ENCODE results near the gene GATAD2B. TPM values are rescaled to one million over a fixed set of nuclear protein-coding genes. Genes with fewer than 3 reads are reported as not detected.

GATAD2B gene
- total RNA-seq, 2 donors from 2014 or later: 47.8 to 51.1 TPM

- Mint-ChIP-seq H3K4me3 (no peak overlapping the region), H3K27me3 (no peaks in the 10 kb centered on the region), H3K36me3 (ENCODE audit: low read depth) (no peaks in the 10 kb centered on the region), H3K4me1 (peaks cover 9% of the 10 kb centered on the region), H3K27ac (no peak overlapping the region), H3K9me3 (no peaks in the 10 kb centered on the region)
- ATAC-seq (replicated peaks): no peak
Measured at GRCh38 chr1:153799566-153800465, 123.0 kb downstream of the GATAD2B start.

- Mint-ChIP-seq H3K36me3 (ENCODE audit: low read depth) (no peaks in the 10 kb centered on the region), H3K27me3 (no peaks in the 10 kb centered on the region), H3K4me3 (no peak overlapping the region), H3K27ac (no peak overlapping the region), H3K9me3 (no peaks in the 10 kb centered on the region), H3K4me1 (peaks cover 9% of the 10 kb centered on the region)
- ATAC-seq (replicated peaks): no peak
Measured at GRCh38 chr1:153799016-153799415, 123.8 kb downstream of the GATAD2B start.

- Mint-ChIP-seq H3K27me3 (no peaks in the 10 kb centered on the region), H3K4me1 (peaks cover 5% of the 10 kb centered on the region), H3K27ac (peak overlapping the region; percentile 24), H3K36me3 (ENCODE audit: low read depth) (no peaks in the 10 kb centered on the region), H3K4me3 (no peak overlapping the region), H3K9me3 (no peaks in the 10 kb centered on the region)
- ATAC-seq (replicated peaks): no peak
Measured at GRCh38 chr1:153798468-153798780, 124.3 kb downstream of the GATAD2B start.

GRCh38 chr1:153796786-153797659, 125.7 kb downstream of the GATAD2B start:
- Mint-ChIP-seq H3K4me1 (peaks cover 2% of the 10 kb centered on the region), H3K4me3 (no peak overlapping the region), H3K27me3 (no peaks in the 10 kb centered on the region), H3K36me3 (ENCODE audit: low read depth) (no peaks in the 10 kb centered on the region), H3K9me3 (no peaks in the 10 kb centered on the region), H3K27ac (no peak overlapping the region)
- ATAC-seq (replicated peaks): peak; percentile 89

GRCh38 chr1:153795934-153796785, 126.6 kb downstream of the GATAD2B start:
- no peak for ATAC-seq (replicated peaks)
- H3K27ac Mint-ChIP-seq: no peak overlapping the region
- H3K9me3 Mint-ChIP-seq: no peaks in the 10 kb centered on the region
- no peaks in the 10 kb centered on the region for H3K36me3 Mint-ChIP-seq (ENCODE audit: low read depth)
- H3K4me1 Mint-ChIP-seq: no peaks in the 10 kb centered on the region
- no peak overlapping the region for H3K4me3 Mint-ChIP-seq
- no peaks in the 10 kb centered on the region for H3K27me3 Mint-ChIP-seq

GRCh38 chr1:153795330-153795837, 127.4 kb downstream of the GATAD2B start:
- Mint-ChIP-seq H3K4me3 (no peak overlapping the region), H3K4me1 (peaks cover 4% of the 10 kb centered on the region), H3K36me3 (ENCODE audit: low read depth) (no peaks in the 10 kb centered on the region), H3K27ac (no peak overlapping the region), H3K9me3 (no peaks in the 10 kb centered on the region), H3K27me3 (no peaks in the 10 kb centered on the region)
- no peak for ATAC-seq (replicated peaks)

GRCh38 chr1:153794624-153795329, 128.0 kb downstream of the GATAD2B start:
- no peak for ATAC-seq (replicated peaks)
- no peak overlapping the region for H3K27ac Mint-ChIP-seq
- H3K9me3 Mint-ChIP-seq: no peaks in the 10 kb centered on the region
- H3K27me3 Mint-ChIP-seq: no peaks in the 10 kb centered on the region
- peaks cover 8% of the 10 kb centered on the region for H3K4me1 Mint-ChIP-seq
- no peak overlapping the region for H3K4me3 Mint-ChIP-seq
- H3K36me3 Mint-ChIP-seq (ENCODE audit: low read depth): no peaks in the 10 kb centered on the region

- Mint-ChIP-seq H3K27me3 (no peaks in the 10 kb centered on the region), H3K9me3 (no peaks in the 10 kb centered on the region), H3K27ac (no peak overlapping the region), H3K4me3 (no peak overlapping the region), H3K4me1 (peaks cover 9% of the 10 kb centered on the region), H3K36me3 (ENCODE audit: low read depth) (no peaks in the 10 kb centered on the region)
- ATAC-seq (replicated peaks): no peak
Measured at GRCh38 chr1:153793973-153794615, 128.7 kb downstream of the GATAD2B start.

GRCh38 chr1:153793261-153793972, 129.4 kb downstream of the GATAD2B start:
- no peak overlapping the region for H3K27ac Mint-ChIP-seq
- H3K9me3 Mint-ChIP-seq: no peaks in the 10 kb centered on the region
- ATAC-seq (replicated peaks): no peak
- H3K4me3 Mint-ChIP-seq: no peak overlapping the region
- H3K27me3 Mint-ChIP-seq: no peaks in the 10 kb centered on the region
- peaks cover 9% of the 10 kb centered on the region for H3K4me1 Mint-ChIP-seq
- no peaks in the 10 kb centered on the region for H3K36me3 Mint-ChIP-seq (ENCODE audit: low read depth)

GRCh38 chr1:153792631-153793041, 130.1 kb downstream of the GATAD2B start:
- no peaks in the 10 kb centered on the region for H3K36me3 Mint-ChIP-seq (ENCODE audit: low read depth)
- peaks cover 5% of the 10 kb centered on the region for H3K27me3 Mint-ChIP-seq
- no peak overlapping the region for H3K4me3 Mint-ChIP-seq
- peaks cover 9% of the 10 kb centered on the region for H3K4me1 Mint-ChIP-seq
- ATAC-seq (replicated peaks): no peak
- H3K27ac Mint-ChIP-seq: peak overlapping the region; percentile 32
- no peaks in the 10 kb centered on the region for H3K9me3 Mint-ChIP-seq

- Mint-ChIP-seq H3K27me3 (peaks cover 8% of the 10 kb centered on the region), H3K4me1 (peaks cover 9% of the 10 kb centered on the region), H3K4me3 (peak overlapping the region; percentile 46), H3K9me3 (no peaks in the 10 kb centered on the region), H3K27ac (no peak overlapping the region), H3K36me3 (ENCODE audit: low read depth) (no peaks in the 10 kb centered on the region)
- peak; percentile 73 for ATAC-seq (replicated peaks)
Measured at GRCh38 chr1:153791648-153792253, 131.0 kb downstream of the GATAD2B start.

- Mint-ChIP-seq H3K36me3 (ENCODE audit: low read depth) (no peaks in the 10 kb centered on the region), H3K4me1 (peaks cover 9% of the 10 kb centered on the region), H3K27me3 (peaks cover 8% of the 10 kb centered on the region), H3K9me3 (no peaks in the 10 kb centered on the region), H3K4me3 (peak overlapping the region; percentile 46), H3K27ac (peak overlapping the region; percentile 15)
- peak; percentile 90 for ATAC-seq (replicated peaks)
Measured at GRCh38 chr1:153790966-153791647, 131.7 kb downstream of the GATAD2B start.
